PFSK-1 (cell line): Measurements from ENCODE around the gene SP110.

Experiments used
- FOXP2 ChIP-seq: optimal IDR thresholded peaks from 2 replicates; pipeline ENCODE3; 2011; ENCODE audit warnings: borderline replicate concordance, control low read depth, inconsistent platforms; ENCODE audit not compliant: insufficient read depth; ENCODE audit errors: extremely low read length, extremely low read depth
- POLR2AphosphoS5 ChIP-seq: IDR thresholded peaks from 2 replicates; pipeline ENCODE4 v1.6.1; 2012; ENCODE audit warnings: low read depth, mild to moderate bottlenecking, control low read depth, low read length, moderate library complexity
- SIN3A ChIP-seq: IDR thresholded peaks from 2 replicates; pipeline ENCODE4 v1.6.1; 2012; ENCODE audit warnings: mild to moderate bottlenecking, low read length, moderate library complexity, borderline replicate concordance; ENCODE audit not compliant: insufficient read depth
- TAF1 ChIP-seq: IDR thresholded peaks from 2 replicates; pipeline ENCODE4 v1.6.1; 2012; ENCODE audit warnings: low read length, control low read depth, borderline replicate concordance; ENCODE audit not compliant: insufficient read depth
- TF ChIP-seq, protein P1 (sequence below), 2 experiments: IDR thresholded peaks; 2 replicates each; pipeline versions ENCODE4 v1.6.1 to v1.8.0; 2011 to 2012; ENCODE audit warnings: low read depth in 2 of 2, low read length in 2 of 2, control low read depth in 1 of 2, inconsistent platforms in 1 of 2, mild to moderate bottlenecking in 1 of 2, moderate library complexity in 1 of 2; ENCODE audit not compliant: insufficient read depth in 1 of 2

SP110 gene

DNA sequence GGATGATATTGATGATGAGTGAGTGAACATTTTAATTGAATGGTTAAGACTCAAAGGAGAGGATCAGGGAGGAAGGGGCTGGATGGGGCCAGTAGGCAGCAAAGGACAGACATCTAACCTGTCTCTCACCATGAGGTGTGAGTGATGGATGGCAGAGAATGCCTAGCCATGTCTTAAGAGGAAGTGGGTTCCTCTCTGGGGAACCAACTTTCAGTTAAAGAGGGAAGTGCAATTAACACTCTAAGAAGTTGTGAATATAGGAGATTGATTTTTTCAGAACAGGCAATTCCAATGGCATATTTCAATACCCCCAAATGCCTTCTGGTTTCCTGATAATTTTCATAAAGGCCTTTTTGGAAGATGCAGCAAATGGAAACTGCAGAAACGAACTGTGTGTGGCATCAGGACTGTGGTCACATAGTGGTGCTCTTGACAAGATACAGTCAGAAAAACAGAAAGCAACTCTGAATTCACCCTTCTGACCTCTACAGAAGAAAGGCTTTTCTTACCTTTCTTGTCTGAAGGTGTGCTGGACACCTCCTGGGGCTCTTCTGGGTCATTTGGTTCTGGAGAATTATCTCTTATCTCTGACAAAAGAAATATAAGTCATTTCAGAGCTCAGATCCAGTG is 10.2 kb downstream of the SP110 start:
- no peak for TF ChIP-seq POLR2AphosphoS5
- no peak for TF ChIP-seq TAF1
- no peak for TF ChIP-seq FOXP2
- TF ChIP-seq, protein P1, sequence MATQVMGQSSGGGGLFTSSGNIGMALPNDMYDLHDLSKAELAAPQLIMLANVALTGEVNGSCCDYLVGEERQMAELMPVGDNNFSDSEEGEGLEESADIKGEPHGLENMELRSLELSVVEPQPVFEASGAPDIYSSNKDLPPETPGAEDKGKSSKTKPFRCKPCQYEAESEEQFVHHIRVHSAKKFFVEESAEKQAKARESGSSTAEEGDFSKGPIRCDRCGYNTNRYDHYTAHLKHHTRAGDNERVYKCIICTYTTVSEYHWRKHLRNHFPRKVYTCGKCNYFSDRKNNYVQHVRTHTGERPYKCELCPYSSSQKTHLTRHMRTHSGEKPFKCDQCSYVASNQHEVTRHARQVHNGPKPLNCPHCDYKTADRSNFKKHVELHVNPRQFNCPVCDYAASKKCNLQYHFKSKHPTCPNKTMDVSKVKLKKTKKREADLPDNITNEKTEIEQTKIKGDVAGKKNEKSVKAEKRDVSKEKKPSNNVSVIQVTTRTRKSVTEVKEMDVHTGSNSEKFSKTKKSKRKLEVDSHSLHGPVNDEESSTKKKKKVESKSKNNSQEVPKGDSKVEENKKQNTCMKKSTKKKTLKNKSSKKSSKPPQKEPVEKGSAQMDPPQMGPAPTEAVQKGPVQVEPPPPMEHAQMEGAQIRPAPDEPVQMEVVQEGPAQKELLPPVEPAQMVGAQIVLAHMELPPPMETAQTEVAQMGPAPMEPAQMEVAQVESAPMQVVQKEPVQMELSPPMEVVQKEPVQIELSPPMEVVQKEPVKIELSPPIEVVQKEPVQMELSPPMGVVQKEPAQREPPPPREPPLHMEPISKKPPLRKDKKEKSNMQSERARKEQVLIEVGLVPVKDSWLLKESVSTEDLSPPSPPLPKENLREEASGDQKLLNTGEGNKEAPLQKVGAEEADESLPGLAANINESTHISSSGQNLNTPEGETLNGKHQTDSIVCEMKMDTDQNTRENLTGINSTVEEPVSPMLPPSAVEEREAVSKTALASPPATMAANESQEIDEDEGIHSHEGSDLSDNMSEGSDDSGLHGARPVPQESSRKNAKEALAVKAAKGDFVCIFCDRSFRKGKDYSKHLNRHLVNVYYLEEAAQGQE (IDR thresholded peaks at IDR 0.05; ENCODE audit: insufficient read depth in 1 of 2, low read depth in 2 of 2, low read length in 2 of 2), result no peak
- TF ChIP-seq SIN3A, result no peak

GRCh38 chr2:230208576-230208975 is 11.2 kb downstream of the SP110 start:
- TF ChIP-seq POLR2AphosphoS5, result no peak
- TF ChIP-seq FOXP2, result no peak
- TF ChIP-seq, protein P1 (IDR thresholded peaks at IDR 0.05; ENCODE audit: insufficient read depth in 1 of 2, low read depth in 2 of 2, low read length in 2 of 2), result no peak
- TF ChIP-seq SIN3A, result no peak
- TF ChIP-seq TAF1, result no peak

GRCh38 chr2:230205721-230206120 is 14.1 kb downstream of the SP110 start:
- no peak for TF ChIP-seq POLR2AphosphoS5
- TF ChIP-seq TAF1, result no peak
- TF ChIP-seq, protein P1 (IDR thresholded peaks at IDR 0.05; ENCODE audit: insufficient read depth in 1 of 2, low read depth in 2 of 2, low read length in 2 of 2), result no peak
- TF ChIP-seq SIN3A, result no peak
- no peak for TF ChIP-seq FOXP2

GRCh38 chr2:230205034-230205433 is 14.8 kb downstream of the SP110 start:
- TF ChIP-seq POLR2AphosphoS5 (no peak), TAF1 (no peak), FOXP2 (no peak), SIN3A (no peak)
- TF ChIP-seq, protein P1 (IDR thresholded peaks at IDR 0.05; ENCODE audit: insufficient read depth in 1 of 2, low read depth in 2 of 2, low read length in 2 of 2), result no peak

GRCh38 chr2:230203110-230203676 is 16.6 kb downstream of the SP110 start:
- TF ChIP-seq, protein P1 (IDR thresholded peaks at IDR 0.05; ENCODE audit: insufficient read depth in 1 of 2, low read depth in 2 of 2, low read length in 2 of 2), result no peak
- TF ChIP-seq FOXP2 (no peak), POLR2AphosphoS5 (no peak), SIN3A (no peak), TAF1 (no peak)
